ENCODE measurements around the gene PKNOX2. TPM values are rescaled to one million over a fixed set of nuclear protein-coding genes. Genes with fewer than 3 reads are reported as not detected.

PKNOX2 gene
- total and polyA plus RNA-seq, 2 of the 8 experiments (the other 6 are each of a cell fraction or from before 2014, with no cell fraction given), result 2.0 TPM

DNA sequence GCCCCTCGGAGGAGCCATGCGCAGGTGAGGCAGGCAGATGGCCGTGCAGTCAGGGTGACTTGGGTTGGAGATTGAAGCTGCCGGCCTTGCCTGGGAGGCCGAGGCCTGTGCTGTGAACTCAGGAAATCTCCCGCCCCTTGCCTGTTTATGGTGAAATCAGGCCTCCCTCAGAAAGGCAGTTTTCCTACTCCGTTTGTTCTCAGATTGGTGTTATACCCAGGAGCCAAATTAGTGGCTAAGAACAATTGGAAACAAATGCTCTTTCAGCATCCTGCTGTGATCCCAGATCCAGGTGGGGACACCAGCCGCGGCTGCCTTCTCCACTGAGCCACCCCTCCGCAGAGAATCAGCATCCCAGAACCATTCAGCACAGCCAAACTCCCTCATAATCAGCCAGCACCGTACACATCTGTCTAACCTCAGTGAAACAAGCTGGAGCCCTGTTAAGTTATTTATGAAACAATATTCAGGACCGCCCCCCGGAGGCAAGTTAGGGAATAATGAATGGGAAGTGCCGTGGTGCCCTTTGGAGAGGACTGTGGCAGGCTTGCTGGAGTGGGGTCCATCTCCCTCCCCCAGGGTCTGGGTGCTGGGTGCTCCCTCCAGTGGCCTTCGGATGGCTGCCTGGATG, 60.0 kb downstream of the PKNOX2 start:
- H3K18ac ChIP-seq (ENCODE audit: extremely low read depth, low read length), result peak overlapping the region; percentile 56; the same call in 1 of the 2 replicates
- CTCF ChIA-PET (ENCODE audit: partially characterized antibody), result interaction anchor here (0.6 to 3.2 kb wide), 29 partner anchors 10 to 199 kb away, joined by 3 to 44 read pairs (median 5); partner anchors contain the start of gene PKNOX2
- H3K27me3 ChIP-seq (replicated peaks in 1 of 4; ENCODE audit: control insufficient read depth in 3 of 4, extremely low read depth in 1 of 4, insufficient read depth in 3 of 4, low read length in 3 of 4), result no peaks in the 10 kb centered on the region; a peak in 1 of 7 replicates
- H2AK5ac ChIP-seq (ENCODE audit: low read depth, low read length), result no peak overlapping the region
- peaks cover 3% of the 10 kb centered on the region; the same call in 1 of the 2 replicates for H3K79me1 ChIP-seq (ENCODE audit: low read depth, low read length)
- H3K23me2 ChIP-seq (ENCODE audit: low read depth, low read length), result peaks cover 4% of the 10 kb centered on the region; the same call in 1 of the 2 replicates
- DNase-seq (ENCODE audit: low read depth in 1 of 2, low spot score in 2 of 2) (no peak), FAIRE-seq (no peak)
- WGBS, 2 experiments (ENCODE audit: extremely low coverage in 1 of 2, insufficient coverage in 1 of 2, insufficient read length in 1 of 2, insufficient replicate concordance in 2 of 2, low coverage in 1 of 2, low lambda C conversion rate in 2 of 2, missing lambda C conversion rate in 1 of 2), result 72% methylated on average over 15 of the region's 15 CpGs; no CpG with 5 or more reads in 1 of the 2 experiments
- H3K56ac ChIP-seq (replicated peaks; ENCODE audit: insufficient read length, low read depth, low read length), result no peak overlapping the region
- H4K5ac ChIP-seq (ENCODE audit: insufficient read length, low read depth, low read length), result no peak overlapping the region
- peak overlapping the region; percentile 38; the same call in 1 of the 2 replicates for H2BK20ac ChIP-seq (ENCODE audit: low read length)
- H3K9ac ChIP-seq (replicated peaks in 1 of 4; ENCODE audit: extremely low read depth in 1 of 4, low read depth in 3 of 4, low read length in 3 of 4), result no peak overlapping the region
- H2AFZ ChIP-seq (ENCODE audit: low read length), result no peak overlapping the region
- no peaks in the 10 kb centered on the region for H3K36me3 ChIP-seq (ENCODE audit: control insufficient read depth in 2 of 4, insufficient read depth in 4 of 4, low read length in 3 of 4)
- H4K20me1 ChIP-seq (replicated peaks in 1 of 2; ENCODE audit: control insufficient read depth in 1 of 2, insufficient read depth in 2 of 2, low read length in 2 of 2), result peaks cover 0 to 2% of the 10 kb centered on the region in 2 experiments
- no peaks in the 10 kb centered on the region for H3K9me3 ChIP-seq (ENCODE audit: insufficient read depth in 2 of 2, low read depth in 1 of 2, low read length in 1 of 2)
- no peak overlapping the region for H4K91ac ChIP-seq (replicated peaks; ENCODE audit: insufficient read length, low read length)
- no peak overlapping the region for H3K4me2 ChIP-seq (ENCODE audit: insufficient read depth in 1 of 2, low read depth in 2 of 2, low read length in 2 of 2)
- H2BK120ac ChIP-seq (replicated peaks; ENCODE audit: low read depth, low read length), result no peak overlapping the region
- H4K8ac ChIP-seq (ENCODE audit: extremely low read depth, insufficient read depth, low read length), result no peak overlapping the region
- peak overlapping the region; percentile 33; the same call in 1 of the 2 replicates for H2BK15ac ChIP-seq (ENCODE audit: low read length)
- no peak overlapping the region for H3K4me3 ChIP-seq (ENCODE audit: extremely low read depth in 1 of 4, insufficient read depth in 2 of 4, low read depth in 3 of 4, low read length in 4 of 4)
- H2BK12ac ChIP-seq (ENCODE audit: low read depth, low read length), result peak overlapping the region; percentile 60; the same call in 1 of the 2 replicates
- H3K4ac ChIP-seq (replicated peaks; ENCODE audit: insufficient read length, low read depth, low read length), result no peak overlapping the region
- no peak overlapping the region for H3K23ac ChIP-seq (ENCODE audit: insufficient read length)
- H3K14ac ChIP-seq (ENCODE audit: insufficient read length), result no peak overlapping the region
- no peak overlapping the region for H2BK5ac ChIP-seq (ENCODE audit: low read depth, low read length)
- H3K4me1 ChIP-seq (replicated peaks in 1 of 4; ENCODE audit: control insufficient read depth in 3 of 4, insufficient read depth in 4 of 4, low read length in 3 of 4), result peaks cover 7 to 26% (median 18%) of the 10 kb centered on the region in 4 experiments
- POLR2A ChIA-PET (ENCODE audit: partially characterized antibody), result interaction anchor here (0.5 to 1.4 kb wide), 4 partner anchors 44 to 426 kb away, joined by 3 to 5 read pairs (median 4); no protein-coding TSS in a partner anchor
- H3K27ac ChIP-seq (ENCODE audit: low read depth, low read length), result peak overlapping the region; percentile 17; the same call in 1 of the 2 replicates
- no peaks in the 10 kb centered on the region; a peak in 1 of 4 replicates for H3K79me2 ChIP-seq (ENCODE audit: control insufficient read depth in 1 of 2, insufficient read depth in 2 of 2, low read length in 2 of 2)

Measured in H1 (cell line).